ENCODE results near the gene GAA. TPM values are rescaled to one million over a fixed set of nuclear protein-coding genes. Genes with fewer than 3 reads are reported as not detected.

GAA gene
- total RNA-seq, 1 donor from 2014 or later, result 15.2 TPM

- TF ChIP-seq CTCF (IDR thresholded peaks at IDR 0.05) (no peak), EZH2phosphoT487 (IDR thresholded peaks at IDR 0.05) (no peak), EZH2 (IDR thresholded peaks at IDR 0.05) (no peak)
- no peaks in the 10 kb centered on the region for H3K27me3 ChIP-seq
- H3K9me3 ChIP-seq (ENCODE audit: low read depth), result no peaks in the 10 kb centered on the region
- H3K9ac ChIP-seq, result no peak overlapping the region
- Mint-ChIP-seq H3K4me3 (no peak overlapping the region), H3K4me1 (peaks cover 12% of the 10 kb centered on the region), H3K27me3 (ENCODE audit: insufficient read depth, low read depth) (peaks cover 6% of the 10 kb centered on the region), H3K9me3 (no peaks in the 10 kb centered on the region), H3K27ac (peak overlapping the region; percentile 70), H3K36me3 (no peaks in the 10 kb centered on the region)
- H3F3A ChIP-seq (ENCODE audit: low read depth), result peaks cover 8% of the 10 kb centered on the region
- no peak overlapping the region for H3K27ac ChIP-seq
- no peak overlapping the region for H3K4me3 ChIP-seq
- H3K79me2 ChIP-seq (ENCODE audit: low read depth), result no peaks in the 10 kb centered on the region
- no peaks in the 10 kb centered on the region for H3K36me3 ChIP-seq
- no peaks in the 10 kb centered on the region for H4K20me1 ChIP-seq (ENCODE audit: low read depth)
- peaks cover 11% of the 10 kb centered on the region for H3K4me1 ChIP-seq
- H3K4me2 ChIP-seq, result peak overlapping the region; percentile 8
- peak overlapping the region; percentile 95 for H2AFZ ChIP-seq (replicated peaks)
- DNase-seq (ENCODE audit: low spot score), result no peak
Measured at GRCh38 chr17:80123791-80124190, 22.4 kb downstream of the GAA start.

- Mint-ChIP-seq H3K36me3 (no peaks in the 10 kb centered on the region), H3K4me1 (peaks cover 12% of the 10 kb centered on the region), H3K27ac (peak overlapping the region; percentile 70), H3K27me3 (ENCODE audit: insufficient read depth, low read depth) (peaks cover 6% of the 10 kb centered on the region), H3K9me3 (no peaks in the 10 kb centered on the region), H3K4me3 (no peak overlapping the region)
- Histone ChIP-seq H3K4me1 (peaks cover 11% of the 10 kb centered on the region), H3K9ac (no peak overlapping the region), H3K36me3 (no peaks in the 10 kb centered on the region), H3K4me3 (no peak overlapping the region), H3K4me2 (peak overlapping the region; percentile 8), H4K20me1 (ENCODE audit: low read depth) (no peaks in the 10 kb centered on the region), H3F3A (ENCODE audit: low read depth) (peaks cover 8% of the 10 kb centered on the region), H3K27ac (no peak overlapping the region), H3K9me3 (ENCODE audit: low read depth) (no peaks in the 10 kb centered on the region), H3K27me3 (no peaks in the 10 kb centered on the region), H2AFZ (replicated peaks) (peak overlapping the region; percentile 95), H3K79me2 (ENCODE audit: low read depth) (no peaks in the 10 kb centered on the region)
- no peak for TF ChIP-seq EZH2phosphoT487 (IDR thresholded peaks at IDR 0.05)
- TF ChIP-seq EZH2 (IDR thresholded peaks at IDR 0.05), result no peak
- TF ChIP-seq CTCF (IDR thresholded peaks at IDR 0.05), result peak; percentile 69
- DNase-seq (ENCODE audit: low spot score), result peak; percentile 78
Measured at GRCh38 chr17:80124351-80124981, 23.1 kb downstream of the GAA start.

- Mint-ChIP-seq H3K27ac (no peak overlapping the region), H3K27me3 (ENCODE audit: insufficient read depth, low read depth) (peaks cover 6% of the 10 kb centered on the region), H3K36me3 (no peaks in the 10 kb centered on the region), H3K9me3 (no peaks in the 10 kb centered on the region), H3K4me1 (peaks cover 12% of the 10 kb centered on the region), H3K4me3 (no peak overlapping the region)
- peaks cover 11% of the 10 kb centered on the region for H3K4me1 ChIP-seq
- H3K79me2 ChIP-seq (ENCODE audit: low read depth), result no peaks in the 10 kb centered on the region
- no peak overlapping the region for H3K4me2 ChIP-seq
- DNase-seq (ENCODE audit: low spot score), result no peak
- no peak overlapping the region for H3K27ac ChIP-seq
- H4K20me1 ChIP-seq (ENCODE audit: low read depth), result no peaks in the 10 kb centered on the region
- no peaks in the 10 kb centered on the region for H3K36me3 ChIP-seq
- H3K9me3 ChIP-seq (ENCODE audit: low read depth), result no peaks in the 10 kb centered on the region
- H3F3A ChIP-seq (ENCODE audit: low read depth), result peaks cover 9% of the 10 kb centered on the region
- no peak overlapping the region for H3K4me3 ChIP-seq
- H3K9ac ChIP-seq, result no peak overlapping the region
- TF ChIP-seq EZH2phosphoT487 (IDR thresholded peaks at IDR 0.05) (no peak), EZH2 (IDR thresholded peaks at IDR 0.05) (no peak), CTCF (IDR thresholded peaks at IDR 0.05) (no peak)
- H2AFZ ChIP-seq (replicated peaks), result no peak overlapping the region
- H3K27me3 ChIP-seq, result no peaks in the 10 kb centered on the region
Measured at GRCh38 chr17:80125656-80126448, 24.5 kb downstream of the GAA start.
